MV-4-11 (cell line): ENCODE data around the gene ITK.
"Not testable (repeated sequence)": the region's sequence is repeated elsewhere in the genome, so short reads cannot be mapped to it uniquely, and the experiment has no call there.

Experiments used
- DNase-seq: peaks from one replicate; lab custom pipeline; 2025; lab: John Stamatoyannopoulos, UW

ITK gene

DNA sequence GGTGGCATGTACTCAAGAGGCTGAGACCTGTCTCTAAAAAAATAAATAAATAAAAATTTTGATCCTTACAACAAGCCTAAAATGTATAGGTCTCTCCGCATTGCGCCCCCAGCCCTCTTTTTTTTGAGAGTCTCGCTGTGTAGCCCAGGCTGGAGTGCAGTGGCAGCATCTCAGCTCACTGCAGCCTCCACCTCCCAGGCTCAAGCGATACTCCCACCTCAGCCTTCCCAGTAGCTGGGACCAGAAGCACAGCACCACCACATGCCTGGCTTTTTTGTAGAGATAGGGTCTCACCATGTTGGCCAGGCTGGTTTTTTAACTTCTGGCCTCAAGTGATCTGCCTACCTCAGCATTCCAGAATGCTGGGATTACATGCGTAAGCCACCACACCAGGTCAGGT, 12.4 kb upstream of the ITK start:
- no peak for DNase-seq

DNA sequence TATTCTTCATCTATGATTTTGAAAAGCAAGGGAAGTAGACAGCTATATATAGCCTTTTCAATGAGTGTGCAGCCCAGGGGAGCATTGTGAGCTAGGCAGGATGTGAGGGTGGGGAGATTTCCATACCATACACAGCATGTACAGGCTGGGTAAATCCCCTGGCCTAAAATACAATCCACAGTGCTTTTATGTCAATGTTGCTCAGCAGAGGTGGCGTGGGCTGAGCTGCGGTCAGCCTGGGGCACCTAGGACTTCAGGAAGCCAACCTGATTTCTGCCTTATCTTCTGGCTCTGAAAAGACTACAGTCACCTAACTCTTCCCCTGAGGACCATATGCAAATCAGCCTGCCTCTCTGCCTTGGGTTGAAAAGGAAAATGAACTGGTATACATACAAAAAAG, 8.2 kb upstream of the ITK start:
- no peak for DNase-seq

DNA sequence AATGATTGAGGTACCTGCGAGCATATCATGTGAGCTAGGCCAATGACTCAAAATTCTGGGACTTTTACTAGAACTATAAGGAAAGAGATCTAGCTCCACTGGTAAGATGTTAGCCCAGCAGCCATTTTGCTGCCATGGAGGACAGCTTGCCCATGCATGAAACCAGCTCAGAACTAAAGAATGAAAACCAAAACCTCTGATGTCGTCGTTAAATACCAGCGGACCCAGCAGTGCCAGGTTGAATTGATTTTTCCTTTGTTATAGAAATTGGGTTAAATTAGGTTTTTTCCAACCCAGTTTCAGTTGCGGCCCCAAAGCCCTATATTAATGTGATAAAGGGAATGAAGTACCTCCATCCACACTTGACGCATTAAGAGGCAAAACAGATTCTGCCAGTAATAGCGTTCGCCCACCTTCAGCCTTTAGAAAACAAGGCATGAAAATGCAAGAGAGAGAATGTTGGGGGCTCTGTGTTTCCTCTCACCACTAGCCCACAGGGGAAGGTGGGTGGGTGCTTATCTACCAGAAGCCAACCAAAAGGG, 5.5 kb upstream of the ITK start:
- no peak for DNase-seq

DNA sequence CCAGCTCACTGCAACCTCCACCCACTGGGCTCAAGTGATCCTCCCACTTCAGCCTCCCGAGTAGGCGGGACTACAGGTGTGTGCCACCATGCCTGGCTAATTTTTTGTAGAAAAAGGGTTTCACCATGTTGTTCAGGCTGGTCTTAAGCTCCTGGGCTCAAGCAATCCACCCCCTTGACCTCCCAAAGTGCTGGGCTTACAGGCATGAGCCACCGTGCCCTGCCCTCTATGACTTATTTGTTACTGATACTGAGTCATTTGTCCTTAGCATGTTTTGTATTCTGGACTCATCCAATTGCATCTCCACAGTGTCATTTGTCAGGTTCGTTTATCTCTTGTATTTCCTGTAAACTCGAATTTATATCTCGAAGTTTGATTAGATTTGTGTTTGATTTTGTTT, 2.7 kb upstream of the ITK start:
- no peak for DNase-seq

DNA sequence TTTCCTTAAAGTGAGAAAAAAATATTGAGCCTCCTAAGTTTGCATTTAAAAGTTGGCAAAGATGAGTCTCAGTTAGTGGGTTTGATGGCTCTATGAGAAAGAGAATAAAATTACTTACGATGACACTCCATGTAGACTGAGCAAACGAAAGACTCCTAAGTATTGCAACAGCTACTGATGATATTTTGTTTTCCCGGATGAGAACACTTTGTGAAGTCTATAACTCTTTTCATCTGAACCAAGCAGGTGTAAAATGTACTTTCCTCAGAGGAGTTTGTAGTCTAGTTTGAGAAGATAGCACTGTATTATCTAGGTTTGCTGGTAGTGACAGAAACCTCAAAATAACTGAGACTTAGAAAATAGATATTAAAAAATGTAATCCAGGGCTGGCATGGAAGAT, 1.7 kb upstream of the ITK start:
- DNase-seq: no peak

DNA sequence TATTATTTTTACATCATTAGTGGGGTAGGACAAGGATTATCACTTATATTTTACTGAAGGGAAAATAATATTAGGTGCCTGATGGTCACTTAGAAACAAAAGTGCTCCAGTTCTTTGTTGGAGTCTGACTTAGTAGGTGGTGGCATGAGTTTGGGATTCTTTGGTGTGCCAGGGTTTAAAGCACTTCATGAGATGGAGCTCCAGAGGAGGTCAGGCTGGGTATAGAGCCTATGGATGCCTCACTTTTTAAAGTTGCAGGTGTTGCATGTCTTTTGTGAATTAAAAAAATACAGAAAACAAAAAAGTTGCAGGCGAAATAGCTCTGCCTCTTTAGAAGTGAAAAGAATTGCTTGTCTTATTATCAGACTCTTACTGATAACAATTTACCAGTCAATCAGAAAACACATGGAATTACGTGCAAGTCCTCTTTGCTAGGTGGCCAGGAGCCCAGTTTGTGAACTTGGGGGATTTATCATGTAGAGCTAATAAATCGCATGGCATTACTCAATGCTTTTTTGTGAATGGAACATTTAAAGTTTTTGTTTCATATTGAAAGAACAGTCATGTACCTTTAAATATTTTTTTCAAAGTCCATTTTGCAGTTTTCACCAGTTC, 1.6 kb downstream of the ITK start:
- no peak for DNase-seq

DNA sequence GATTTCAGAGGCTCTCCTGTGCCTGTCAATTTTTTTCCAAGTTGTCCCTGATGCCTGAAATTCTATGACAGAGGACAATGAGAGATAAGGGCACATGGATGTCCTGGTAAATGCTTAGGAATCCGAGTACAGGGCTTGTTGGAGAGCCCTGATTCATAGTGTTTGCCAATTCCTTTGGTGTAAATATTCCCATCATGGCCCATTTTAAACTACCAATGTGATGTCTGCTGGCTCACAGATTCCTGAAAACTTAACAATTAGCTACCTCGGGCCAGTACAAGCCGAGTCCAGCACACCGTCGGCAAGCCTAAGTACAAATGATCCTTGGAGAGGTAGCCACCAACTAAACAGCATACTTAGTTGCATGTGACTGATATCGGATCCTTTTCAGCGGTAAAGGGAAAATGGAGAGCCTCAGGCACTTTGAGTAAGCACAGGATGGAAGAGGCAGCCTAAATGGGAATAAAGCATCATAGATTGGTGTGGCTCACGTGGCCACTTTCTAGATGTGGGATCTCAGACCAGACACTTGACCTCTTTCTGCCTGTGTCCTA, 3.6 kb downstream of the ITK start:
- no peak for DNase-seq

DNA sequence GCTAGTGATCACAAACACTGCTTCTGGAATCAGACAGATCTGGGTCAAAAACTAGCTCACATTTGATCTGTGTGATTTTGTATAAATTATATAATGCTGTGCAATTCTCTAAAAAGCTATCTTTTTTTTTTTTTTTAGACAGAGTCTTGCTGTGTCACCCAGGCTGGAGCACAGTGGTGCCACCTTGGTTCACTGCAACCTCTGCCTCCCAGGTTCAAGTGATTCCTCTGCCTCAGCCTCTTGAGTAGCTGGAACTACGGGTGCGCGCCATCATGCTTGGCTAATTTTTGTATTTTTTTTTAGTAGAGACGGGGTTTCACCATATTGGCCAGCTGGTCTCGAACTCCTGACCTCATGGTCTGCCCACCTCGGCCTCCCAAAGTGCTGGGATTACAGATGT, 4.5 kb downstream of the ITK start:
- not testable (repeated sequence) for DNase-seq

DNA sequence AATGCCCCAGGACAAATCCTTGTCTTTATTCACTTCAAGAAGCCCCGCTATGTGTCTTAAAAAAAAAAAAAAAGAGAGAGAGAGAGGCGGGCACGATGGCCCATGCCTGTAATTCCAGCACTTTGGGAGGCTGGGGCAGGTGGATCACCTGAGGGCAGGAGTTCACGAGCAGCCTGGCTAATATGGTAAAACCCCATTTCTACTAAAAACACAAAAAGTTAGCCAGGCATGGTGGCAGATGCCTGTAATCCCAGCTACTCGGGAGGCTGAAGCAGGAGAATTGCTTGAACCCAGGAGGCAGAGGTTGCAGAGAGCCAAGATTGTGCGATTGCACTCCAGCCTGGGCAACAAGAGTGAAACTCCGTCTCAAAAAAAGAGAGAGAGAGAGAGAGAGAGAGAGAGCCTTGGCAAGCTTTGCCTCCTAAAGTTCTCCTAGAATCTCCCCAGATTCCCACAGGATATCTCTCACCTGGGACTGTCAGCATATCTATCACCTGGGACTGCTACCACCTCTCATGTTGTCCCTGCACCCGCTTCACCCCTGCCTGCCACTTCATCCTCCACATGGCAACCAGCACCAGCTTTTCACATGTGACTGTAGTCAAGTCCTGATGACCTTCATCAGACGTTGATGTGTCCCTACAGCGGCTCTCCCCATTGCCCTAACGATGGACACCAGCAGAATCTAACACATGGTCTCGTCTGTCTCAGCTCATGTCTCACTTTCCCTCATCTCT, 5.8 kb downstream of the ITK start:
- no peak for DNase-seq

DNA sequence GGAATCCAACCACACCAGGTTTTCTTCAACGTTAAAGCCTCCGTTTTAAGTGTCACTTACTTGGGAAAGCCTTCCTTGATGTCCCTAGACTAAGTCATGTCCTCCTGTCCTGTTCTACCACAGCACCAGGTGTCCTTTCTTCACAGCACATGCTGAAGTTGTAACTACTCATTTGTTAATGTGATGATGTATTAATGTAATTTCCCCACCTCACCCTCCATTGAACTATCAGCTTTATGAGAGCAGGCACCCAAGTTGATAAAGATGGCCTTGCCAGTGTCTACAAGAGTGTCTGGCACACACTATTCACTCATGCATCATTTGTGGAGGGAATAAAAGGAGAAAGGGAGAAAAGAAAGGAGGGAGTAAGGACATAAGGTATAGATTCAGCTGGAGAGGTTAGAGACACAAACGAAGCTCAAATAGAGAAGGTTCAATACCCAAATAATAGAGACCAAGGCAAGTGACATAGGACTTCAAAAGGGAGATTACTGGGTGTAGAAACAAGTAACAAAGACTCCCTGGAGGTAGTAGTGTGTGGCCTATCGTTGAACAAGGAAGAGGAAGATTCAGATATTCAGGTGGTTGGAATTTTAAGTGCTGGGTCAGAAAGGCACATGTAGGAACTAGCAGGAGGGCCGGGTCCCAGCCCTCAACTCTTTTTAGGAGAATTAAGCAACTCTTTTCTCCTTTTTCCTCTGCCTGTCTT, 6.6 kb downstream of the ITK start:
- no peak for DNase-seq

DNA sequence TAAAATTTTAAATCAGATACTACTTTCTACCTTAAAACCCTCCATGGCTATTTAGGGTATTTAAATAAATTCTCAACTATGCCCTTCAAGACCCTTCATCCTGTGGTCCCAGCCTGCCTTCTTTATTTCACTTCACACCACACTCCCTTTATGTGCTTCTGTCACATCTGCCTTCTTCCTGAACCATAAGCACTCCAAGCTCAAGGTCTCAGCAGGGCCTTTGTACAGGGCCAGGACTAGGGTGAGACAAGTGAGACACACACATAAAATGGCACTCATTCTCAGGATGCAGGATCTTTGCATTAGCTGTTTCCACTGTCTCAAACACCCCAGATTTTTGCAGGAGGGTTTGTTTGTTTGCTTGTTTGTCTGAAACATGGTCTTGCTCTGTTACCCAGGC, 7.6 kb downstream of the ITK start:
- no peak for DNase-seq

DNA sequence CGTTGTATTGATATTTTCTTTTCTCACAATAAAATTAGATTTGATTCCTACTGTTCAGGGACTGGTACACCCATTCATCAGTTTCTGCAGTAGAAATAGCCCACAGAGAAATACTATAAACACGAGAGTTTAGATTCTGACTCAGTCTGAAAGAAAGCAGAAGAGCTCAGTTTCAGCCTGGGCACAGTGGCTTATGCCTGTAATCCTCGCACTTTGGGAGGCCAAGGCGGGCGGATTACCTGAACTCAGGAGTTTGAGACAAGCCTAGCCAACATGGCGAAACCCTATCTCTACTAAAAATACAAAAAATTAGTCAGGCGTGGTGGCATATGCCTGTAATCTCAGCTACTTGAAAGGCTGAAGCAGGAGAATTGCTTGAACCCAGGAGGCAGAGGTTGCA, 8.6 kb downstream of the ITK start:
- DNase-seq: no peak

DNA sequence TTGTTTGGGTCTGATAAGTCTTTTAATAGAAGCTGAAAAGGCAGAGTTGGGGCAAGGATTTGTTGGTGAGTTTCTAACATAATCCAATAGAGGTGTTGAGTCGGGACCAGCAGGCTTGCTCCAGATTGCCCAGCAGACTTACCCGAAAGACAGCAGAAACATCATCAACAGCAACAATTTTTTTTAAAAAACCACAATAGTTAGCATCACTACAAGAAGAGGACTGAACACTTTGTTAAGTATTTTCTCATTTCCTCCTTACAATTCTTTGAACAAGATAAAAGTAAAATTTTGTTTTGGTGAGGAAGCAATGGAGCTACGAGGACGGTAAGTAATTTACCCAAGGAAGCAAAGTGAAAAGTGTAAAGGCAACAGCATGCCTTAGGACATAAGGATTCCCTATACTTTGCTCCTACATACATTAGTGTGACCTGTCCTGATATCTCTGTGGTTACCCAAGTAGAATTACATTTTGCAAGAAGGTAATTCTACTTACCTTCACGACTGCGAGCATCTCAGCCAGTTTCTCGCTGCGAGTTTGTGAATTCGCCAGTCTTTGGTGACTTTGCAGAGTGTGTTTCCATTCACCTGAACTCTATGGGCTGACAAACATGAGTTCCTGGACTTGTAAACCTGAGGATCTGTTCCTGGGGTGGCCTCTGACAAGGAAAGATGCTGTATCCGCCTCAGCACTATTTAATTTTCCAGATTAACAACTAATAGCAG, 13.2 kb downstream of the ITK start:
- no peak for DNase-seq

DNA sequence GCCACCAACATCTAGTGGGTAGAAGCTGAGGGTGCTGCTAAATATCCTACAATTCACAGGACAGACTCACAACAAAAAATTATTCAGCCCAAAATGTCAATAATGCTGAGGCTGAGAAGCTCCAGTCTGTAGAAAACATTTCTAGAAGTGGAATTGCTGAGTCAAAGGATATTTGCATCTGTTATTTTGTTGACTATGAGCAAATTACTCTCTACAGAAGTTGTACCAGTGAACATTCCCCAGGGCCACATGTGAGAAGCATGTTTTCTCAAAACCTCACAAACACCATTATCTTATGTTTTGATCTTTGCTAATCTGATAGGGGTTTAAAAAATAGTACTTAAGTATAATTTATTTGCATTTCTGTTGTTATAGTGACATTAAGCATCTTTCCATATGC, 15.4 kb downstream of the ITK start:
- DNase-seq: no peak

DNA sequence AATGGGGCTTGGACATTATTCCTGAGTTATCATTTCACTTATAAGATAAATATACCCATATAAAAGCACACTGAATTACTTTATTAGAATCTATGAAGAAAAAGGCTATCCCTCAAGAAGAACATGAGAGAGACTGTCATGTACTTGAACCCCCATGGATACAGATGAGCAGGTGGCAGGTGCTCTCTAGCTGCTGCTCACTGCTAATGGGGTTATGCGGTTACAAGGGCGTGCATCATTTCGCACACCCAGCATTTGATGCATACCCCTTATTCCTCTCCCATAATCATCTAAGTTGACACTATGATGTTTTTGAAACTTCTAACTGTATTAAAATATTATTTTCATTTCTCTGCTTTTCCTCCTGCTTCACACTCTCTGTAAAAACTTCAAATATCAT, 16.4 kb downstream of the ITK start:
- DNase-seq: no peak

DNA sequence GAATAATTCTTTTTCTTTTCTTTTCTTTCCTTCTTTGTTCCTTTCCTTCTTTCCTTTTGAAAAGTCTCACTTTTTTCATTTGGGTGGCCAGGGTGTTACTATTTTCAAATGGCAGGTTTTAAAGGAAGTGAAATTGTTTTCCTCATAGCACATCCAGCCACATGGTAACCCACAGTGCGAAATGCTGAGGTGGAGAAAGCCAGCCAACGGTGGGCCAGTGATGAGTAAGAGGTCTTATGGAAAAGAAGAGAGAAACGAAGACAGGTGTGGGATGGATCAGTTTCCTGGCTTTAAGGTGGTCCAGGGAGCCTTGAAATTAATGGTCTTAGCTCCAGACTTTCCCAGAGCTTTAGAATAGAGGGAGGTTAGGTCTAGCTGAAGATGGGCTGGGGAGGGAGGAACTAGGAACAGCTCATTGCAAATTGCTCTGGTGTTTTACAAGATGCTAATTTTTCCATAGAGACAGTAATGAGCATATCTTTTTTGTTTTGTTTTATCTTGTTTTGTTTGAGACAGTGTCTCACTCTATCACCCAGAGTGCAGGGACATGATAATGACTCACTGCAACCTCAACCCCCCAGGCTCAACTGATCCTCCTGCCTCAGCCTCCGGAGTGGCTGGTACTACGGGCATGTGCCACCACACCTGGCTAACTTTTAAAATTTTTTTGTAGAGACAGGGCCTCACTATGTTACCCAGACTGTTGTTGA, 17.8 kb downstream of the ITK start:
- DNase-seq: peak; percentile 16

DNA sequence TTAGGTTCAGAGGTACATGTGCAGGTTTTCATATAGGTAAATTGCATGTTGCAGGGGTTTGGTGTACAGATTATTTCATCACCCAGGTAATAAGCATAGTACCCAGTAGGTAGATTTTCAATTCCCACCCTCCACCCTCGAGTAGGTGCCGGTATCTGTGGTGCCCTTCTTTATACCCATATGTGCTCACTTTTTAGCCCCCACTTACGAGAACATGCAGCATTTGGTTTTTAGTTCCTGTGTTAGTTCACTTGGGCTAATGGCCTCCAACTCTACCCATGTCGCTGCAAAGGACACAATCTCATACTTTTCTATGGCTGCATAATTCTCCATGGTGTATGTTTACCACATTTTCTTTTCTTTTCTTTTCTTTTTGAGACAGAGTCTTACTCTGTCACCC, 21.2 kb downstream of the ITK start:
- DNase-seq: no peak

DNA sequence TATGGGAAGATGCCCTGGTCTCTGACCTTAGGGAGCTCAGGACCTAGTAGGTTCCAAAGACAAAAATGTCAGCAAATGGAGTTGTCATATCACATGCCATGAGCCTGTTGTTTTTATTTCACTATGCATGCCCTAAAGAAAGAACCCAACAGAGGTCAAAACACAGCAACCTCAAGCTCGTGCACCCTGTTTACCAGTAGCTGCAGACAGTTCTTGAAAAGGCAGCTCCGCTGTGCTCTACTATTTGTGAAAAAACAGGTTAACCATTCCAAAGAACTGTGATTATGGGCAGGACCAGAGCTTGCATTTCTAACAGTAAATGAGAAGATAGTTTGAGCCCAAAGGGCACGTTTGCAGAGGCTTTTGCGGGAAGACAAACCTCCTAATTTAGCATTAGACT, 22.8 kb downstream of the ITK start:
- no peak for DNase-seq

DNA sequence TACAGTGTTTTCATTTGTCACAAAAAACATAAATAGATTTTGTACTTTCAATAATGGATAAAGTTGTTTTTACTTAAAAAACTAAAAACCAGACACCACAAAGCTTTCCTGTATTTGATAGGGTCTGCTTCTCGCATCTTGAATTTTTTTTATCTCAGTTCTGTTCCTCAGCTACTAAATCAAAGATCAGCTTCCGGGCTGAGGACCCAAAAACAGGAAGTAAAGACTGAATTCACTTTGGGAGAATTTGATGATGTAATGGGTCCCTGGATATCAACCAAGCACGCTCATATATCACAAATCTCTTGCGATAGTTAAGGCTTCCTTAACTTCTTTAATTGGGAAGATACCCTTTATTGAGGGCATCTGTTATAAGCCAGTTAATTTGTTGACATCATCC, 24.1 kb downstream of the ITK start:
- DNase-seq: peak; percentile 65

DNA sequence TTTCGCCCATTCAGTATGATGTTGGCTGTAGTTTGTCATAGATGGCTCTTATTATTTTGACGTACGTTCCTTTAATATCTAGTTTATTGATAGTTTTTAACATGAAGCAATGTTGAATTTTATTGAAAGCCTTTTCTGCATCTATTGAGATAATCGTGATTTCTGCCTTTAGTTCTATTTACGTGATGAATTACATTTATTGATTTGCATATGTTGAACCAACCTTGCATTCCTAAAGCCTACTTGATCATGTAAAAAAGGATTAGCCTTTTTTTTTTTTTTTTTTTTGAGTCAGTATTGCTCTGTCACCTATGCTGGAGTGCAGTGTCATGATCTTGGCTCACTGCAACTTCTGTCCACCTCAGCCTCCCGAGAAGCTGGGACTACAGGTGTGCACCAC, 25.1 kb downstream of the ITK start:
- no peak for DNase-seq

DNA sequence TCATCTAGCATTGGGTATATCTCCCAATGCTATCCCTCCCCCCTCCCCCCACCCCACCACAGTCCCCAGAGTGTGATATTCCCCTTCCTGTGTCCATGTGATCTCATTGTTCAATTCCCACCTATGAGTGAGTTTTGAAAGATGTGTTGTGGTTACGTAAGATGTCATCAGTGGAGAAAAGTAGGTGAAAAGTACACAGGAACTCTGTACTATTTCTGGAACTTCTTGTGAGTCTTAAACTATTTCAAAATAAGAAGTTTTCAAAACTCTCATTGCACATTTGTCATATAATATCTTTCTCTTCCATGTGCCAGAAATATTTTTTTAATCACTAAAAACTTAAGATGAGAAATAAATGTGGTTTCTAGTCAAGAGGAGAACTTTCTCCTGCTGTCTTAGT, 30.0 kb downstream of the ITK start:
- peak; percentile 9 for DNase-seq

DNA sequence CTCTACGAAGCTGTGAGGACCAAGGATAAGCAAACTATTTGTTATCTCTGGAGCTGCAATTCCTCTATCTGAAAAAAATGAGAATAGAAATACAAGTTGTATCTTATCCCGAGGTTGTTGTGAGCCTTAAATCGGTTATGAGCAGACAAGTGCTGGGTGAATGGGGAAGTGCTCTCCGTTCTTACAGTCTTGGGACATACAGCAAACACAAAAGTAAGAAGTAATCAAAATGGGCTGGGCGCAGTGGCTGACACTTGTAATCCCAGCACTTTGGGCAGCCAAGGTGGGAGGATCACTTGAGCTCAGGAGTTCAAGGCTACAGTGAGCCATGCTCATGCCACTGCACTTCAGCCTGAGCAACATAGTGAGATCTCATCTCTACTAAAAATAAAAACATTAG, 31.7 kb downstream of the ITK start:
- DNase-seq: peak; percentile 48
